ENCODE results near the gene PAPPA.

- TF ChIP-seq, protein P1, sequence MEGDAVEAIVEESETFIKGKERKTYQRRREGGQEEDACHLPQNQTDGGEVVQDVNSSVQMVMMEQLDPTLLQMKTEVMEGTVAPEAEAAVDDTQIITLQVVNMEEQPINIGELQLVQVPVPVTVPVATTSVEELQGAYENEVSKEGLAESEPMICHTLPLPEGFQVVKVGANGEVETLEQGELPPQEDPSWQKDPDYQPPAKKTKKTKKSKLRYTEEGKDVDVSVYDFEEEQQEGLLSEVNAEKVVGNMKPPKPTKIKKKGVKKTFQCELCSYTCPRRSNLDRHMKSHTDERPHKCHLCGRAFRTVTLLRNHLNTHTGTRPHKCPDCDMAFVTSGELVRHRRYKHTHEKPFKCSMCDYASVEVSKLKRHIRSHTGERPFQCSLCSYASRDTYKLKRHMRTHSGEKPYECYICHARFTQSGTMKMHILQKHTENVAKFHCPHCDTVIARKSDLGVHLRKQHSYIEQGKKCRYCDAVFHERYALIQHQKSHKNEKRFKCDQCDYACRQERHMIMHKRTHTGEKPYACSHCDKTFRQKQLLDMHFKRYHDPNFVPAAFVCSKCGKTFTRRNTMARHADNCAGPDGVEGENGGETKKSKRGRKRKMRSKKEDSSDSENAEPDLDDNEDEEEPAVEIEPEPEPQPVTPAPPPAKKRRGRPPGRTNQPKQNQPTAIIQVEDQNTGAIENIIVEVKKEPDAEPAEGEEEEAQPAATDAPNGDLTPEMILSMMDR (conservative IDR thresholded peaks at IDR 0.05; ENCODE audit: low read length), result no peak
- TF ChIP-seq EZH2phosphoT487 (IDR thresholded peaks at IDR 0.05; ENCODE audit: borderline replicate concordance, low read depth, low read length), result no peak
These were observed 60.1 kb downstream of the PAPPA start for GRCh38 chr9:116213693-116214047.
